ENCODE data around the gene OTOR. TPM values are rescaled to one million over a fixed set of nuclear protein-coding genes. Genes with fewer than 3 reads are reported as not detected.

OTOR gene
- total RNA-seq, 3 donors from 2014 or later: not detected

GRCh38 chr20:16785226-16785625, 37.1 kb downstream of the OTOR start:
- TF ChIP-seq CTCF (IDR thresholded peaks at IDR 0.05): no peak
- no peak for TF ChIP-seq POLR2AphosphoS5 (IDR thresholded peaks at IDR 0.05)
- no peak for TF ChIP-seq POLR2A (IDR thresholded peaks at IDR 0.05)
- DNase-seq (ENCODE audit: low spot score in 2 of 2): no peak
- Histone ChIP-seq H3K36me3 (no peaks in the 10 kb centered on the region), H3K9me3 (peaks cover 0 to 10% of the 10 kb centered on the region in 2 donors), H3K27ac (no peak overlapping the region), H3K4me3 (no peak overlapping the region), H3K27me3 (no peaks in the 10 kb centered on the region), H3K4me1 (no peaks in the 10 kb centered on the region)
- intact Hi-C loops (cut with DNase I; ENCODE audit: low total_unique reads): no loop called here

Other genes with a start within 250 kb of the OTOR start
- 10 to 100 TPM; 23.8 to 47.9 (median 36.9) TPM for gene KIF16B, start 174.9 kb upstream of the OTOR start, total RNA-seq
- 10 to 100 TPM; 26.6 to 34.8 (median 26.9) TPM for gene SNRPB2, start 18.3 kb upstream of the OTOR start, total RNA-seq